GM19372 (cell line): Measurements from ENCODE around the gene OR52D1.

Experiments used
- ATAC-seq: cut with Tn5 transposase; IDR thresholded peaks from one replicate; pipeline ENCODE4 v1.9.1; 2021; ENCODE audit warnings: mild to moderate bottlenecking, low read depth, moderate library complexity; ENCODE audit not compliant: unreplicated experiment

OR52D1 gene

GRCh38 chr11:5508605-5509004, 20.1 kb downstream of the OR52D1 start:
- no peak for ATAC-seq

- ATAC-seq, result no peak
These were observed 21.3 kb downstream of the OR52D1 start, which contains the start of gene UBQLN3 for GRCh38 chr11:5509803-5510202. TSS of gene UBQLN3 (minus strand) at chr11:5509957. CDS start at chr11:5509558, 399 bp downstream.

DNA sequence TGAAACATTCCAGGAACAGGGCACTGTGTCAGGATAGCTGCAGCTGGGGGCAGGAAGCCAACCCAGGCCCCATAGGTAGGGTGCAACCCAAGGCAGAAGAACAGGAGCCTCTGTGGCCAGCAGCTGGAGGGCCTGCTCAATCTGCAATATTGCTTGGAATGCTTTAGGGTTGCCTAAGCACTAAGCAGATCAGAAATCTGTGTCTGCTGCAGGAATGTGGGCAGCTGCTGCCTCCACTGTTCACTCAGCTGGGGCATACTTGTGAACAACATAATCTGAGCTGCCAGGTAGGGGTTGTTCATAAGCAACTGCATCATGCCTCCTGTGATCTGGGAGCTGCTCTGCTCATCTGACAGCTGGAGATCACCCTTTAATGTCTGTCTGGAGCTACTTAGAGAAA, 26.4 kb downstream of the OR52D1 start:
- no peak for ATAC-seq

DNA sequence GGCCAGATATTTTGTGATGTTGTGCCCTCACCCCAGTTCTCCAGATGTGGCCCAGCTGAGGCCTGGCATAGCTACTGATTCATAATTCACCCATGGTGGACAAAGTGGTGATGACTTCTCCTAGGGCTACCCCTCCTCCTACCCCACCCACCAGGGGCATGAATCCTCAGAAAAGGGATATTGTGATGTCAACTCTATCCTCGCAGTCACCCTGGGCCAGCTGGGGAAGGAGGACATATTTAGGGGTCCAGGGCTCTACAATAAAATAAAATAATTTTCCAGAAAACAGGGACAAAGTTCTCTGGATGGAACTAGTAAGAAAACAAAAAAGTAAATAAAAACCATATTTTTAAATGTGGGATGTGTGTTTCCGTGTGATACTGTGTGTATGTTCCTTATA, 28.1 kb downstream of the OR52D1 start, which contains the start of gene UBQLNL:
Gene UBQLNL, minus strand, starts transcription at position 101 of the 400 bp plus-strand sequence. CDS start 258 bp downstream, outside the sequence.
- ATAC-seq, result no peak

DNA sequence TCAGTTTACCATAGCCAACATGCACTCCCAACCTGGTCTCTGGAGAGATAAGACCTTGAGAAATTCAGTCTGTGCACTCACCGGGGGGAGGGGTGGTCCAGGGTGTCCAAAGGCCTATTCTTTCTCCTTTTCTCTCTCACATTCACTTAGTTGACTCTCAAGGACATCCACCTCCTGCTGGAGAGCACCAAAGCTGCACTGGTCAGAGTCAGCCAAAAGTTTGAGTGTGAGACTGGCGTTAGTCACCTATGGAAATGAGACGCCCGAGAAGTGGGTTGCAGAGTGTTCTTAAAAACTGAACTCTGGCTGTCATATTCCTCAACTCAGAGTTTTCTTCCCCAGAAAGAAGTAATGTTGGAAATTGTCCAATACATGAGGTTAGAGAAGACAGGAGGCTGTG, 33.1 kb downstream of the OR52D1 start:
- no peak for ATAC-seq

DNA sequence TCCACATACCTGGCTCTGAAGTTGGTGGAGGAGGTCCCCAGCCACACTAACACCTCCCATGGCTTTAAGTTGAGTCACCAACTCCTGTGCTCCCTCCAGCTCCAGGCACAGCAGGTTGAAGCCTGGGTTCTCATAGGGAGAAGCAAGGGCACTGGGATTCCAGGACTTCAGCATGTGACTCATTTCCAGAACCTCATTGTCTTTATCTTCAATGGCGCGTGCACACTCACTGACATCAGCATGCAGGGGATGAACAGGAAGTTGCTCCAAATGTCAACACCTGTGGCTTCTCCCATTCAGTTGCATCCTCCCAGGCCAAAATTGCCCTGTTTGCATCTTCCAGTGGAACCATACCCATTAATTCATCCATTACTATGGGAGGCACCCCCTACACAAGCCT, 33.8 kb downstream of the OR52D1 start:
- no peak for ATAC-seq

DNA sequence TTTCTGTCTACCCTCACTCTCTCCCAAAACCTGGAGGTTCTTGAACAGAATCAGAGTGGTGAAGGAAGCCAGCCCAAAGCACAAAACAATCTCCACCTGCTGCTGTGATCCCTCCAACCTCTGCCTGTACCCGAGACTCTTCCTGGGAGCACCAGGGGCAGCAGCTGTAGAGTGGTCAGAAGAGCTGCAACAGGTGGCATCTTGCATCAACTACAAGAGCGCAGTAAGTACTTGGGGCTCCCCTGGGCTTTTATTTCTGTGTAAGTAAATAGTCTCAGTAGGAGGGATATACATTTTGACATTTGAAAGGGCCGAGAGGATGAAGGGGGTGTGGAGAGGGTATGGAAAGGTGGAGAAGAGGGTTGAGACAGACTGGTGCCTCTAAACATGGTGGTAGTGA, 36.3 kb downstream of the OR52D1 start:
- ATAC-seq, result no peak

DNA sequence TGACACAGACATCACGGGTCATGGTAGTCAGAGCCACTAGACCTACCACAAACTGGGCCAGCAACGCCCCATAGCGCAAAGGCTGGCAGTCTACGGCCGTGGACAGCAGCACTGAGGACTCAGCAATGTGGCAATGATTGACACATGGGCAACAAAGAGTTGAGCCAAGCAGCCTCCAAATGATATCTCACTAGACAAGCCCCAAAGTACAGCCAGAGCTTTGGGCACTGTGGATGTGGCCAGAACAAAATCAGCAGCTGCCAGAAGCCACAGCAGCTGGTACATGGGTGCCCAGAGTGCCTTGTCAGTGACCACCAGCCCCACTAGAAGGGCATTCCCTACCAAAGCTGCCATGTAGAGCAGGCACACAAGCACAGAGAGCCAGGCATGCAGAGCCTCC, 39.2 kb downstream of the OR52D1 start:
- no peak for ATAC-seq

DNA sequence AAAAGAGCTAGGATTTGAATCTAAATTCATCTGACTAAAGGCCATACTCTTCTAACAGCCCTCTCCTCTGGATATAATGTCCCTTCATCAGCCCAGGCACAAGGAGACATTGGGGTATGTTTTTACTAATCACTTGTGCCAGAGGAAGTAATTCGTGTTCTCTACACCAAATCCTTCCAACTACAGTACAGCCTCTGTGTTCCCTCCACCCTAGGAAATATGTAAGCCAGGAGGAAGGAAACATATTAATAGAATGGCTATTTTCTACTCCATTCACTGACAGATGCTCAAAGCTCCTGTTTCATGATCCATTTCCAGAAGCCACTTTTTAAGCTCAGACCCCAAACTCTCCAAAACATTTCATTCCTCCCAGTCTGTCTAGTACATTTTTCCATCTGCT, 40.0 kb downstream of the OR52D1 start:
- no peak for ATAC-seq

- ATAC-seq, result no peak
These were observed 42.8 kb downstream of the OR52D1 start for GRCh38 chr11:5531053-5531831.

DNA sequence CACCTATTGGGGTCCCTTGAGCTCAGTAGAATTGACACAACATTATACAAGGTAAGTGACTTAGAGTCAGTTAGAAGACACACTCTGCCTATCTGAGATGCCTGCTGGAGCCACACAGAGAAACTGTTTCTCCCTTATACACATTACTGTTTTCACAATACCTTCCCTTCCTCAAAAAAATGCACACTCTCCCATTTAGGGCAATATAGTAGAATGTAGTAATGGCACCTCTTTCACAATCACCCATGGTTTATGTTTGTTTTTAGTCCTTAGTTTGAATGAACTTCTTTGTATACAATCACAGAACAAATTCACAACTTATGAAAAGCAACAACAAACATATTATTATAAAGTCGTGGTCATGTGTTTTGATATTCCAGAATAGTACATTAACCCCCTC, 45.6 kb downstream of the OR52D1 start:
- ATAC-seq, result no peak

DNA sequence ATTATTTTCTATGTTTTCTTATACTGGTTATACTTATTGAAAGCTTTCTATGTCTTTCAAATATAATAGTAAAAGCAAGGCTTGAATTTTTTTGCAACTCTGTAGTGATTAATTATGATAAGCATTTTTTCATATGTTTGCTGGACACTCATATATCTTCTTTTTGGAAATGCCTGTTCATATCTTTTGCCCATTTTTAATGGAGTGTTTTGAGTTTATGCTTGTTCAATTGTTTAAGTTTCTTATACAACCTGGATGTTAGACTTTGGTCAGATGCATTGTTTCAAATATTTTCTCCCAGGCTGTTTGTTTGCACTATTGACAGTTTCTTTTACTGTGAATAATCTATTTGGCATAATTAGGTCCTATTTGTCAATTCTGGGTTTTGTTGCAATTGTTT, 48.0 kb downstream of the OR52D1 start:
- no peak for ATAC-seq
